Testis (tissue), 3 donors: ENCODE results near the gene OCLN. TPM values are rescaled to one million over a fixed set of nuclear protein-coding genes. Genes with fewer than 3 reads are reported as not detected.

Experiments used
- DNase-seq: peaks from one replicate; pipeline ENCODE4 v3.0.0-alpha.2; 2019
- H3K27ac ChIP-seq, 2 donors: fragments of 200-600 bp; sonication (generic); one replicate each; pipeline ENCODE4 v1.5.1; 2019
- H3K27me3 ChIP-seq: fragments of 200-600 bp; sonication (generic); one replicate; pipeline ENCODE4 v1.5.1; 2019
- H3K36me3 ChIP-seq: fragments of 200-600 bp; sonication (generic); one replicate; pipeline ENCODE4 v1.5.1; 2017; ENCODE audit warnings: low read depth; ENCODE audit errors: missing control alignments
- H3K4me1 ChIP-seq: fragments of 200-600 bp; sonication (generic); one replicate; pipeline ENCODE4 v1.5.1; 2019
- H3K4me3 ChIP-seq, 2 donors: fragments of 200-600 bp; sonication (generic); one replicate each; pipeline ENCODE4 v1.5.1; 2017 to 2019
- H3K9me3 ChIP-seq: fragments of 200-600 bp; sonication (generic); one replicate; pipeline ENCODE4 v1.5.1; 2017
- CTCF ChIP-seq, 3 experiments: fragments of 450-650 bp in 2 of 3; fragments of 200-600 bp in 1 of 3; sonication (generic) in 1 of 3; IDR thresholded peaks; one replicate each; pipeline ENCODE4 v1.5.1; 2016 to 2019; ENCODE audit warnings: antibody characterized with exemption in 3 of 3, mild to moderate bottlenecking in 2 of 3, moderate library complexity in 1 of 3
- POLR2A ChIP-seq: fragments of 450-650 bp; IDR thresholded peaks from one replicate; pipeline ENCODE4 v1.6.1; 2017; ENCODE audit warnings: antibody characterized with exemption, mild to moderate bottlenecking, moderate library complexity
- WGBS, 2 donors: methylation state at CpG; one replicate each; pipeline ENCODE4 v1.1.5; 2018; 5-methylcytosine and 5-hydroxymethylcytosine counted together
- intact Hi-C: fragments of 100-400 bp; cut with DNase I; formaldehyde crosslinking; loops from one replicate; pipeline ENCODE4 v1.15.1; 2023; ENCODE audit warnings: low total_unique reads
- polyA plus RNA-seq: library from polyadenylated mRNA; stranded (reverse); fragments of 350-450 nt; fragmentation: Illumina TruSeq; extraction: RNeasy Lipid Tissue Mini Kit (QIAGEN cat#74804); gene quantifications from one replicate; pipeline ENCODE4 v1.2.3, GENCODE V29; 2014; ENCODE audit warnings: low read depth, low replicate concordance; ENCODE audit not compliant: insufficient read depth
- total RNA-seq, 2 donors: library from RNA; depleted of rRNA; stranded (reverse); fragments of >200 nt; gene quantifications; one replicate each; pipeline ENCODE4 v1.2.3, GENCODE V29; 2016

OCLN gene
- total and polyA plus RNA-seq, 3 donors from 2014 or later: 9.2 to 16.0 (median 14.9) TPM

GRCh38 chr5:69498384-69498783 is 5.8 kb downstream of the OCLN start:
- no peak overlapping the region for H3K27ac ChIP-seq
- H3K4me3 ChIP-seq: no peak overlapping the region
- no peaks in the 10 kb centered on the region for H3K36me3 ChIP-seq
- no peaks in the 10 kb centered on the region for H3K27me3 ChIP-seq
- 93 to 98% methylated on average over 3 of the region's 3 CpGs for WGBS, 2 donors
- TF ChIP-seq POLR2A: no peak
- TF ChIP-seq CTCF (IDR thresholded peaks at IDR 0.05): no peak
- no peak for DNase-seq
- no peaks in the 10 kb centered on the region for H3K4me1 ChIP-seq
- H3K9me3 ChIP-seq: no peaks in the 10 kb centered on the region
- intact Hi-C loops: no loop called here

GRCh38 chr5:69502367-69502766 is 9.8 kb downstream of the OCLN start:
- intact Hi-C loops: no loop called here
- WGBS, 2 donors: 61% methylated on average over 2 of the region's 2 CpGs
- no peak for TF ChIP-seq POLR2A
- no peak for TF ChIP-seq CTCF (IDR thresholded peaks at IDR 0.05)
- no peak for DNase-seq
- Histone ChIP-seq H3K27ac (no peak overlapping the region), H3K27me3 (no peaks in the 10 kb centered on the region), H3K36me3 (no peaks in the 10 kb centered on the region), H3K9me3 (no peaks in the 10 kb centered on the region), H3K4me3 (no peak overlapping the region), H3K4me1 (no peaks in the 10 kb centered on the region)

GRCh38 chr5:69502767-69503488 is 10.3 kb downstream of the OCLN start:
- H3K27me3 ChIP-seq: no peaks in the 10 kb centered on the region
- no peaks in the 10 kb centered on the region for H3K36me3 ChIP-seq
- TF ChIP-seq POLR2A (no peak), CTCF (IDR thresholded peaks at IDR 0.05) (no peak)
- no peak overlapping the region for H3K4me3 ChIP-seq
- intact Hi-C loops: no loop called here
- 59 to 65% methylated on average over 7 of the region's 7 CpGs for WGBS, 2 donors
- H3K27ac ChIP-seq: no peak overlapping the region
- H3K9me3 ChIP-seq: no peaks in the 10 kb centered on the region
- H3K4me1 ChIP-seq: no peaks in the 10 kb centered on the region
- DNase-seq: no peak

GRCh38 chr5:69504036-69504435 is 11.4 kb downstream of the OCLN start:
- Histone ChIP-seq H3K4me1 (no peaks in the 10 kb centered on the region), H3K27me3 (no peaks in the 10 kb centered on the region), H3K27ac (no peak overlapping the region), H3K9me3 (no peaks in the 10 kb centered on the region), H3K36me3 (no peaks in the 10 kb centered on the region), H3K4me3 (no peak overlapping the region)
- intact Hi-C loops: no loop called here
- TF ChIP-seq POLR2A (no peak), CTCF (IDR thresholded peaks at IDR 0.05) (no peak)
- no peak for DNase-seq
- 82 to 83% methylated on average over 2 of the region's 2 CpGs for WGBS, 2 donors

GRCh38 chr5:69505306-69505705 is 12.7 kb downstream of the OCLN start:
- DNase-seq: no peak
- no peak for TF ChIP-seq CTCF (IDR thresholded peaks at IDR 0.05)
- no peak for TF ChIP-seq POLR2A
- H3K36me3 ChIP-seq: no peaks in the 10 kb centered on the region
- no peaks in the 10 kb centered on the region for H3K4me1 ChIP-seq
- H3K27me3 ChIP-seq: no peaks in the 10 kb centered on the region
- intact Hi-C loops: no loop called here
- 100% methylated on average over 1 of the region's 1 CpG for WGBS, 2 donors
- no peak overlapping the region for H3K27ac ChIP-seq
- no peaks in the 10 kb centered on the region for H3K9me3 ChIP-seq
- no peak overlapping the region for H3K4me3 ChIP-seq
